ENCODE results near the gene FMO5. TPM values are rescaled to one million over a fixed set of nuclear protein-coding genes. Genes with fewer than 3 reads are reported as not detected.
"Not testable (repeated sequence)": the region's sequence is repeated elsewhere in the genome, so short reads cannot be mapped to it uniquely, and the experiment has no call there.

FMO5 gene
- total RNA-seq, 4 donors from 2014 or later = 15.5 to 37.8 (median 30.4) TPM

- H3K4me1 ChIP-seq = peaks cover 6% of the 10 kb centered on the region
- no peak overlapping the region for H3K4me3 ChIP-seq
- no peaks in the 10 kb centered on the region for H3K36me3 ChIP-seq
- TF ChIP-seq POLR2A (IDR thresholded peaks at IDR 0.05) (no peak), EP300 (IDR thresholded peaks at IDR 0.05) (no peak), CTCF (IDR thresholded peaks at IDR 0.05) (no peak), POLR2AphosphoS5 (IDR thresholded peaks at IDR 0.05) (no peak)
- no peak overlapping the region for H3K27ac ChIP-seq
- H3K27me3 ChIP-seq = no peaks in the 10 kb centered on the region
- 94% methylated on average over 1 of the region's 1 CpG for WGBS
- DNase-seq (ENCODE audit: low spot score in 2 of 2) = no peak
- H3K9me3 ChIP-seq = no peaks in the 10 kb centered on the region
These were observed 10.7 kb upstream of the FMO5 start for GRCh38 chr1:147235822-147236221.

GRCh38 chr1:147233903-147234302 is 8.8 kb upstream of the FMO5 start:
- DNase-seq (ENCODE audit: low spot score in 2 of 2); H3K27me3 ChIP-seq; H3K9me3 ChIP-seq; H3K4me3 ChIP-seq; H3K27ac ChIP-seq; H3K36me3 ChIP-seq; H3K4me1 ChIP-seq: not testable (repeated sequence)
- whole genome bisulfite sequencing = 88% methylated on average over 8 of the region's 8 CpGs

GRCh38 chr1:147231032-147231431 is 5.9 kb upstream of the FMO5 start:
- not testable (repeated sequence) for H3K27me3 ChIP-seq; H3K4me1 ChIP-seq; H3K4me3 ChIP-seq; DNase-seq (ENCODE audit: low spot score in 2 of 2); H3K27ac ChIP-seq; H3K36me3 ChIP-seq; H3K9me3 ChIP-seq
- WGBS = 93% methylated on average over 5 of the region's 5 CpGs

- H3K27ac ChIP-seq = no peak overlapping the region
- peaks cover 5% of the 10 kb centered on the region for H3K4me1 ChIP-seq
- peak overlapping the region; percentile 52 for H3K4me3 ChIP-seq
- no peaks in the 10 kb centered on the region for H3K27me3 ChIP-seq
- DNase-seq (ENCODE audit: low spot score in 2 of 2) = no peak
- 73% methylated on average over 14 of the region's 14 CpGs for WGBS
- no peaks in the 10 kb centered on the region for H3K9me3 ChIP-seq
- TF ChIP-seq POLR2A (IDR thresholded peaks at IDR 0.05) = no peak
- no peak for TF ChIP-seq EP300 (IDR thresholded peaks at IDR 0.05)
- no peaks in the 10 kb centered on the region for H3K36me3 ChIP-seq
These were observed 1.2 kb downstream of the FMO5 start for GRCh38 chr1:147223740-147224615.

- Histone ChIP-seq H3K4me1 (no peaks in the 10 kb centered on the region), H3K36me3 (no peaks in the 10 kb centered on the region), H3K9me3 (no peaks in the 10 kb centered on the region), H3K27ac (no peak overlapping the region), H3K27me3 (no peaks in the 10 kb centered on the region), H3K4me3 (no peak overlapping the region)
- no peak for TF ChIP-seq EP300 (IDR thresholded peaks at IDR 0.05)
- no peak for TF ChIP-seq POLR2AphosphoS5 (IDR thresholded peaks at IDR 0.05)
- no peak for TF ChIP-seq POLR2A (IDR thresholded peaks at IDR 0.05)
- no peak for TF ChIP-seq CTCF (IDR thresholded peaks at IDR 0.05)
- no peak for DNase-seq (ENCODE audit: low spot score in 2 of 2)
- 59% methylated on average over 3 of the region's 3 CpGs for WGBS
These were observed 6.5 kb downstream of the FMO5 start for GRCh38 chr1:147218606-147219005.

- Histone ChIP-seq H3K27me3 (no peaks in the 10 kb centered on the region), H3K4me3 (no peak overlapping the region), H3K27ac (no peak overlapping the region), H3K4me1 (no peaks in the 10 kb centered on the region), H3K36me3 (peaks cover 1% of the 10 kb centered on the region), H3K9me3 (no peaks in the 10 kb centered on the region)
- DNase-seq (ENCODE audit: low spot score in 2 of 2) = no peak
- WGBS = 87% methylated on average over 7 of the region's 7 CpGs
- no peak for TF ChIP-seq POLR2A (IDR thresholded peaks at IDR 0.05)
These were observed 8.0 kb downstream of the FMO5 start for GRCh38 chr1:147217141-147217540.

- 91% methylated on average over 3 of the region's 3 CpGs for WGBS
- DNase-seq (ENCODE audit: low spot score in 2 of 2) = no peak
- no peaks in the 10 kb centered on the region for H3K9me3 ChIP-seq
- H3K36me3 ChIP-seq = peaks cover 6% of the 10 kb centered on the region
- no peaks in the 10 kb centered on the region for H3K27me3 ChIP-seq
- H3K27ac ChIP-seq = no peak overlapping the region
- H3K4me3 ChIP-seq = no peak overlapping the region
- TF ChIP-seq EP300 (IDR thresholded peaks at IDR 0.05) (no peak), POLR2AphosphoS5 (IDR thresholded peaks at IDR 0.05) (no peak), CTCF (IDR thresholded peaks at IDR 0.05) (no peak), POLR2A (IDR thresholded peaks at IDR 0.05) (no peak)
- H3K4me1 ChIP-seq = no peaks in the 10 kb centered on the region
These were observed 9.0 kb downstream of the FMO5 start for GRCh38 chr1:147216124-147216523.
